DOHH2 (cell line): ENCODE data around the gene EID2B.

Experiments
- H3F3A ChIP-seq: fragments of 200-600 bp; sonication (generic), shearing (Covaris generic); 2 replicates; pipeline ENCODE4 v1.6.0; 2016; ENCODE audit warnings: antibody characterized with exemption, mild to moderate bottlenecking; ENCODE audit not compliant: control insufficient read depth, insufficient read depth
- H3K27ac ChIP-seq: fragments of 200-600 bp; sonication (generic); 2 replicates; pipeline ENCODE4 v1.5.1; 2014; ENCODE audit warnings: low read depth, mild to moderate bottlenecking, low read length, moderate library complexity
- H3K27me3 ChIP-seq: fragments of 200-600 bp; sonication (generic); 2 replicates; pipeline ENCODE4 v1.6.1; 2014; ENCODE audit warnings: mild to moderate bottlenecking, low read length, mixed read lengths; ENCODE audit not compliant: control insufficient read depth
- H3K36me3 ChIP-seq: fragments of 200-600 bp; sonication (generic); 2 replicates; pipeline ENCODE4 v1.6.1; 2014; ENCODE audit warnings: mild to moderate bottlenecking, low read length, moderate library complexity, mixed read lengths; ENCODE audit not compliant: control insufficient read depth
- H3K4me1 ChIP-seq: fragments of 200-600 bp; sonication (generic); 2 replicates; pipeline ENCODE4 v1.6.1; 2014; ENCODE audit warnings: mild to moderate bottlenecking, low read length, mixed read lengths; ENCODE audit not compliant: control insufficient read depth
- H3K4me2 ChIP-seq: fragments of 200-600 bp; sonication (generic); 2 replicates; pipeline ENCODE4 v1.6.0; 2014; ENCODE audit warnings: mild to moderate bottlenecking, low read length, moderate library complexity
- H3K4me3 ChIP-seq: fragments of 200-600 bp; sonication (generic); 2 replicates; pipeline ENCODE4 v1.5.1; 2014; ENCODE audit warnings: mild to moderate bottlenecking, low read length, mixed read lengths
- H3K79me2 ChIP-seq: fragments of 200-600 bp; sonication (generic); 2 replicates; pipeline ENCODE4 v1.6.1; 2014; ENCODE audit warnings: mild to moderate bottlenecking, low read length, mixed read lengths; ENCODE audit not compliant: control insufficient read depth
- H3K9me2 ChIP-seq: fragments of 200-600 bp; sonication (generic); replicated peaks from 2 replicates; pipeline ENCODE4 v1.6.1; 2014; ENCODE audit warnings: mild to moderate bottlenecking, low read length, mixed read lengths; ENCODE audit not compliant: control insufficient read depth
- H3K9me3 ChIP-seq: fragments of 200-600 bp; sonication (generic); 2 replicates; pipeline ENCODE4 v1.6.1; 2014; ENCODE audit warnings: antibody characterized with exemption, low read length, mixed read lengths; ENCODE audit not compliant: control insufficient read depth, insufficient read depth
- H4K20me1 ChIP-seq: fragments of 200-600 bp; sonication (generic); 2 replicates; pipeline ENCODE4 v1.6.0; 2014; ENCODE audit warnings: low read depth, mild to moderate bottlenecking, antibody characterized with exemption, low read length, moderate library complexity; ENCODE audit not compliant: control insufficient read depth, insufficient read depth
- CTCF ChIP-seq: fragments of 200-600 bp; sonication (generic); IDR thresholded peaks from one replicate; pipeline ENCODE4 v1.5.1; 2014; ENCODE audit warnings: antibody characterized with exemption, mild to moderate bottlenecking, low read depth, low read length; ENCODE audit not compliant: poor library complexity, severe bottlenecking
- EZH2phosphoT487 ChIP-seq: fragments of 200-600 bp; sonication (generic); IDR thresholded peaks from 2 replicates; pipeline ENCODE4 v1.6.1; 2017; ENCODE audit warnings: borderline replicate concordance, mild to moderate bottlenecking, antibody characterized with exemption, low read length, moderate library complexity, mixed read lengths

Gene EID2B

GRCh38 chr19:39509233-39509632 is 23.4 kb downstream of the EID2B start:
- no peaks in the 10 kb centered on the region for H3K79me2 ChIP-seq
- H3K36me3 ChIP-seq: no peaks in the 10 kb centered on the region
- H3F3A ChIP-seq: no peaks in the 10 kb centered on the region; the same call in 1 of the 2 replicates
- H3K4me2 ChIP-seq: no peak overlapping the region
- H3K4me3 ChIP-seq: no peak overlapping the region
- H3K27me3 ChIP-seq: peaks cover 12% of the 10 kb centered on the region
- no peak overlapping the region for H3K27ac ChIP-seq
- H3K4me1 ChIP-seq: no peaks in the 10 kb centered on the region
- H3K9me2 ChIP-seq: no peaks in the 10 kb centered on the region
- H3K9me3 ChIP-seq: no peaks in the 10 kb centered on the region
- no peak for TF ChIP-seq CTCF
- no peak for TF ChIP-seq EZH2phosphoT487
- no peaks in the 10 kb centered on the region for H4K20me1 ChIP-seq

- no peaks in the 10 kb centered on the region for H3K4me1 ChIP-seq
- no peak overlapping the region for H3K27ac ChIP-seq
- no peak overlapping the region for H3K4me2 ChIP-seq
- H3K9me2 ChIP-seq: no peaks in the 10 kb centered on the region
- no peaks in the 10 kb centered on the region for H3K9me3 ChIP-seq
- no peaks in the 10 kb centered on the region for H3K79me2 ChIP-seq
- TF ChIP-seq EZH2phosphoT487 (no peak), CTCF (no peak)
- H3K4me3 ChIP-seq: no peak overlapping the region
- H3F3A ChIP-seq: no peaks in the 10 kb centered on the region; the same call in 1 of the 2 replicates
- H3K27me3 ChIP-seq: peaks cover 10% of the 10 kb centered on the region
- H4K20me1 ChIP-seq: no peaks in the 10 kb centered on the region
- no peaks in the 10 kb centered on the region for H3K36me3 ChIP-seq
These were observed 24.0 kb downstream of the EID2B start for GRCh38 chr19:39508629-39509028.

GRCh38 chr19:39507715-39508364 is 24.8 kb downstream of the EID2B start:
- H3K27me3 ChIP-seq: peaks cover 5% of the 10 kb centered on the region

More at GRCh38 chr19:39507715-39508364, 24.8 kb downstream of the EID2B start:
- Histone ChIP-seq H3K9me2 (no peaks in the 10 kb centered on the region), H3K79me2 (no peaks in the 10 kb centered on the region), H3F3A (no peaks in the 10 kb centered on the region; the same call in 1 of the 2 replicates), H3K36me3 (no peaks in the 10 kb centered on the region), H3K4me3 (no peak overlapping the region), H3K4me1 (peaks cover 2% of the 10 kb centered on the region), H3K4me2 (no peak overlapping the region), H3K9me3 (no peaks in the 10 kb centered on the region), H4K20me1 (no peaks in the 10 kb centered on the region), H3K27ac (no peak overlapping the region)
- no peak for TF ChIP-seq EZH2phosphoT487
- no peak for TF ChIP-seq CTCF
